Measurements from ENCODE around the gene PCNP.
"Not testable (repeated sequence)": the region's sequence is repeated elsewhere in the genome, so short reads cannot be mapped to it uniquely, and the experiment has no call there.

Gene PCNP

DNA sequence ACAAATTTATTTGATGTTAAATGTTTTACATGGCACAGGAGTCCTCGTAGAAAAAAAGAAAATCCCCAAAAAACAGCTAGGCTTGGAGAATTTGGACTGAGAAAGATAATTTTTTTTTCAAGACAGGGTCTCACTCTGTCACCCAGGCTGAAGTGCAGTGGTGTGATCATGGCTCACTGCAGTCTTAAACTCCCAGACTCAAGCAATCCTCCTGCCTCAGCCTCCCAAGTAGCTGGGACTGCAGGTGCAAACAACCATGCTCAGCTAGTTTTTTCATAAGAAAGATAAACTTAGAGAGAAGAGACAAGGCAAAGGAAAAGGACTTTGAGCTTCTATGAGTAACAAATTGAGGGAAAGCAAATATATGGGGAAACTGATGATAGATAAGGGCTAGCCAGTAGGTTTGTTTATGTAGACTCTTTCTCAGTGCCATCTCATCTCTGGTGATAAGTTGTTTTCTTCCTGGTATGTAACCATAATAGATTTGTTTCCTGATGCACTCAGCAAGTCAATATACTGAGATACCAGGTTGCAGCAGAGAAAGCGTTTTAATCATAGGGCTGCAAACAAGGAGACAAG is 25.4 kb upstream of the PCNP start:
- Histone ChIP-seq H3K27me3 (ENCODE audit: control insufficient read depth, low read length) (no peaks in the 10 kb centered on the region), H3K27ac (ENCODE audit: low read depth, low read length) (no peak overlapping the region), H4K20me1 (ENCODE audit: control insufficient read depth, insufficient read depth, low read depth, low read length) (no peaks in the 10 kb centered on the region), H3F3A (ENCODE audit: control insufficient read depth, insufficient read depth) (no peaks in the 10 kb centered on the region), H3K79me2 (ENCODE audit: control insufficient read depth, low read length) (no peaks in the 10 kb centered on the region), H3K4me2 (ENCODE audit: low read length) (no peak overlapping the region), H3K9me3 (ENCODE audit: control insufficient read depth, insufficient read depth, low read length) (no peaks in the 10 kb centered on the region), H3K4me3 (ENCODE audit: low read length) (no peak overlapping the region), H3K9me2 (replicated peaks; ENCODE audit: control insufficient read depth, low read length) (no peaks in the 10 kb centered on the region), H3K4me1 (ENCODE audit: control insufficient read depth, low read length) (peaks cover 3% of the 10 kb centered on the region; the same call in 1 of the 2 replicates), H3K36me3 (ENCODE audit: control insufficient read depth, low read length) (no peaks in the 10 kb centered on the region)
- no peak for TF ChIP-seq EZH2phosphoT487 (IDR thresholded peaks at IDR 0.05; ENCODE audit: borderline replicate concordance, low read length)
- TF ChIP-seq, protein P1, sequence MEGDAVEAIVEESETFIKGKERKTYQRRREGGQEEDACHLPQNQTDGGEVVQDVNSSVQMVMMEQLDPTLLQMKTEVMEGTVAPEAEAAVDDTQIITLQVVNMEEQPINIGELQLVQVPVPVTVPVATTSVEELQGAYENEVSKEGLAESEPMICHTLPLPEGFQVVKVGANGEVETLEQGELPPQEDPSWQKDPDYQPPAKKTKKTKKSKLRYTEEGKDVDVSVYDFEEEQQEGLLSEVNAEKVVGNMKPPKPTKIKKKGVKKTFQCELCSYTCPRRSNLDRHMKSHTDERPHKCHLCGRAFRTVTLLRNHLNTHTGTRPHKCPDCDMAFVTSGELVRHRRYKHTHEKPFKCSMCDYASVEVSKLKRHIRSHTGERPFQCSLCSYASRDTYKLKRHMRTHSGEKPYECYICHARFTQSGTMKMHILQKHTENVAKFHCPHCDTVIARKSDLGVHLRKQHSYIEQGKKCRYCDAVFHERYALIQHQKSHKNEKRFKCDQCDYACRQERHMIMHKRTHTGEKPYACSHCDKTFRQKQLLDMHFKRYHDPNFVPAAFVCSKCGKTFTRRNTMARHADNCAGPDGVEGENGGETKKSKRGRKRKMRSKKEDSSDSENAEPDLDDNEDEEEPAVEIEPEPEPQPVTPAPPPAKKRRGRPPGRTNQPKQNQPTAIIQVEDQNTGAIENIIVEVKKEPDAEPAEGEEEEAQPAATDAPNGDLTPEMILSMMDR (IDR thresholded peaks at IDR 0.05; ENCODE audit: low read depth, low read length, poor library complexity, severe bottlenecking): no peak

DNA sequence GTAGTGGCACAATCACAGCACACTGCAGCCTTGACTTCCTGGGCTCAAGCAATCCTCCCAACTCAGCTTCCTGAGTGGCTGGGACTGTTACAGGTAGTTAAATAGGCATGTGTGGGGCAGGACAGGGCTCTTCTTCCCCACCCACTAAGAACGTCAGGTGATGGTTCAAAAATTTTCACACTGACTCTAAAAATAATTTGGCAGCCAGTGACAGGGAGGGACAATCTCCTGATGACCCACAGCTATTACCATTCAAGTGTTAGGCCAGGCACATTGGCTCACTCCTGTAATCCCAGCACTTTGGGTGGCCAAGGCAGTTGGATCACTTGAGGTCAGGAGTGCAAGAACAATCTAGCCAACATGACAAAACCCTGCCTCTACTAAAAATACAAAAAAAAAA is 24.5 kb upstream of the PCNP start:
- H3K4me1 ChIP-seq (ENCODE audit: control insufficient read depth, low read length): peaks cover 3% of the 10 kb centered on the region; the same call in 1 of the 2 replicates
- H3K36me3 ChIP-seq (ENCODE audit: control insufficient read depth, low read length): no peaks in the 10 kb centered on the region
- no peak overlapping the region for H3K4me2 ChIP-seq (ENCODE audit: low read length)
- H3K9me2 ChIP-seq (replicated peaks; ENCODE audit: control insufficient read depth, low read length): no peaks in the 10 kb centered on the region
- no peaks in the 10 kb centered on the region for H4K20me1 ChIP-seq (ENCODE audit: control insufficient read depth, insufficient read depth, low read depth, low read length)
- H3F3A ChIP-seq (ENCODE audit: control insufficient read depth, insufficient read depth): no peaks in the 10 kb centered on the region
- H3K27me3 ChIP-seq (ENCODE audit: control insufficient read depth, low read length): no peaks in the 10 kb centered on the region
- H3K9me3 ChIP-seq (ENCODE audit: control insufficient read depth, insufficient read depth, low read length): no peaks in the 10 kb centered on the region
- TF ChIP-seq EZH2phosphoT487 (IDR thresholded peaks at IDR 0.05; ENCODE audit: borderline replicate concordance, low read length): no peak
- no peak overlapping the region for H3K4me3 ChIP-seq (ENCODE audit: low read length)
- H3K27ac ChIP-seq (ENCODE audit: low read depth, low read length): no peak overlapping the region
- H3K79me2 ChIP-seq (ENCODE audit: control insufficient read depth, low read length): no peaks in the 10 kb centered on the region

DNA sequence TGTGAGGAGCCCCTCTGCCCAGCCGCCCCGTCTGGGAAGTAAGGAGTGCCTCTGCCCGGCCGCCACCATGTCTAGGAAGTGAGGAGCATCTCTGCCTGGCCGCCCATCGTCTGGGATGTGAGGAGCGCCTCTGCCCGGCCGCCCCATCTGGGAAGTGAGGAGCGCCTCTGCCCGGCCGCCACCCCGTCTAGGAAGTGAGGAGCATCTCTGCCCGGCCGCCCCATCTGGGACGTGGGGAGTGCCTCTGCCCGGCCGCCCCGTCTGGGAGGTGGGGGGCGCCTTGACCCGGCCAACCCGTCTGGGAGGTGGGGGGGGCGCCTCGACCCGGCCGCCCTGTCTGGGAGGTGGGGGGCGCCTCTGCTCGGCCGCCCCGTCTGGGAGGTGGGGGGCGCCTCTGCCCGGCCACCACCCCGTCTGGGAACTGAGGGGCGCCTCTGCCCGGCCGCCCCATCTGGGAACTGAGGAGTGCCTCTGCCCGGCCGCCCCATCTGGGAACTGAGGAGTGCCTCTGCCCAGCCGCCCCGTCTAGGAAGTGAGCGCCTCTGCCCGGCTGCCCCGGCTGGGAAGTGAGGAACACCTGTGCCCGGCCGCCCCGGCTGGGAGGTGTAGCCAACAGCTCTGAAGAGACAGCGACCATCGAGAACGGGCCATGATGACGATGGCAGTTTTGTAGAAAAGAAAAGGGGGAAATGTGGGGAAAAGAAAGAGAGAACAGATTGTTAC is 22.5 kb upstream of the PCNP start:
- H3K27ac ChIP-seq (ENCODE audit: low read depth, low read length); H3K79me2 ChIP-seq (ENCODE audit: control insufficient read depth, low read length); H3K4me2 ChIP-seq (ENCODE audit: low read length); H3K36me3 ChIP-seq (ENCODE audit: control insufficient read depth, low read length); H3K9me3 ChIP-seq (ENCODE audit: control insufficient read depth, insufficient read depth, low read length); H3K4me3 ChIP-seq (ENCODE audit: low read length); H4K20me1 ChIP-seq (ENCODE audit: control insufficient read depth, insufficient read depth, low read depth, low read length); H3F3A ChIP-seq (ENCODE audit: control insufficient read depth, insufficient read depth); H3K9me2 ChIP-seq (replicated peaks; ENCODE audit: control insufficient read depth, low read length); H3K27me3 ChIP-seq (ENCODE audit: control insufficient read depth, low read length): not testable (repeated sequence)
- H3K4me1 ChIP-seq (ENCODE audit: control insufficient read depth, low read length): peaks cover 14% of the 10 kb centered on the region

DNA sequence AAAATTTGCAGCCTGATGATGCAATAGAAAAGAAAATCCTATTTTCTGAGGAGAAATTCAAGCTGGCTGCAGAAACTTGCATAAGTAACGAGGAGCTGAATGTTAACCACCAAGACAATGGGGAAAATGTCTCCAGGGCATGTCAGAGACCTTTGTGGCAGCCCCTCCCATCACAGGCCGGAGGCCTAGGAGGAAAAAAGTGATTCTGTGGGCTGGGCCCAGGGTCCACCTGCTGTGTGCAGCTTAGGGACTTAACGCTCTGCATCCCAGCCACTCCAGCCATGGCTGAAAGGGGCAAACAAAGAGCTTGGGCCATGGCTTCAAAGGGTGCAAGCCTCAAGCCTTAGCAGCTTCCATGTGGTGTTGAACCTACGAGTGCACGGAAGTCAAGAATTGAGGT is 20.6 kb upstream of the PCNP start:
- H3K79me2 ChIP-seq (ENCODE audit: control insufficient read depth, low read length); H3K9me2 ChIP-seq (replicated peaks; ENCODE audit: control insufficient read depth, low read length); H3K9me3 ChIP-seq (ENCODE audit: control insufficient read depth, insufficient read depth, low read length); H3K27ac ChIP-seq (ENCODE audit: low read depth, low read length); H4K20me1 ChIP-seq (ENCODE audit: control insufficient read depth, insufficient read depth, low read depth, low read length); H3K27me3 ChIP-seq (ENCODE audit: control insufficient read depth, low read length); H3K4me2 ChIP-seq (ENCODE audit: low read length); H3K36me3 ChIP-seq (ENCODE audit: control insufficient read depth, low read length); H3K4me3 ChIP-seq (ENCODE audit: low read length); H3F3A ChIP-seq (ENCODE audit: control insufficient read depth, insufficient read depth): not testable (repeated sequence)
- peaks cover 21% of the 10 kb centered on the region for H3K4me1 ChIP-seq (ENCODE audit: control insufficient read depth, low read length)

DNA sequence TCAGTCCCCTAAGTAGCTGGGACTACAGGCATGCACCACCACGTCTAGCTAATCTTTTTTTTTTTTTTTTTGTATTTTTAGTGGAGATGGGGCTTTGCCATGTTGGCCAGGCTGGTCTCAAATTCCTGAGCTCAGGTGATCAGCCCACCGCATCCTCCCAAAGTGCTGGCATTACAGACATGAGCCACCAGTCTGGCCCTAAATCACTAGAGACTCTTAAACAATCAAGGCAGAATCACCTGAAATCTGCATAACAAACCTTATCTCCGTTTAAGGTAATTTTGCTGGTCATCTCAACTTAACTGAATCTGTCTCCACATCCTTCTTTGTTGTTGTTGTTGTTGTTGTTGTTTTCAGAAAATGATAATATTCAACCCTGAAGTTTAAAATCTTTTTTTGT is 17.9 kb upstream of the PCNP start:
- Histone ChIP-seq H3K9me3 (ENCODE audit: control insufficient read depth, insufficient read depth, low read length) (no peaks in the 10 kb centered on the region), H4K20me1 (ENCODE audit: control insufficient read depth, insufficient read depth, low read depth, low read length) (no peaks in the 10 kb centered on the region)

More for the DNA sequence above, 17.9 kb upstream of the PCNP start:
- Histone ChIP-seq H3K9me2 (replicated peaks; ENCODE audit: control insufficient read depth, low read length) (no peaks in the 10 kb centered on the region), H3K4me3 (ENCODE audit: low read length) (no peak overlapping the region), H3F3A (ENCODE audit: control insufficient read depth, insufficient read depth) (no peaks in the 10 kb centered on the region), H3K27me3 (ENCODE audit: control insufficient read depth, low read length) (no peaks in the 10 kb centered on the region), H3K4me1 (ENCODE audit: control insufficient read depth, low read length) (peaks cover 24% of the 10 kb centered on the region), H3K79me2 (ENCODE audit: control insufficient read depth, low read length) (no peaks in the 10 kb centered on the region), H3K36me3 (ENCODE audit: control insufficient read depth, low read length) (no peaks in the 10 kb centered on the region), H3K27ac (ENCODE audit: low read depth, low read length) (no peak overlapping the region), H3K4me2 (ENCODE audit: low read length) (no peak overlapping the region)
- TF ChIP-seq EZH2phosphoT487 (IDR thresholded peaks at IDR 0.05; ENCODE audit: borderline replicate concordance, low read length): no peak
- TF ChIP-seq, protein P1 (IDR thresholded peaks at IDR 0.05; ENCODE audit: low read depth, low read length, poor library complexity, severe bottlenecking): no peak

Data from DOHH2 (cell line).